ENCODE data around the gene THRB. TPM values are rescaled to one million over a fixed set of nuclear protein-coding genes. Genes with fewer than 3 reads are reported as not detected.

THRB gene
- total RNA-seq, 1 experiment from 2014 or later, result 13.5 TPM

DNA sequence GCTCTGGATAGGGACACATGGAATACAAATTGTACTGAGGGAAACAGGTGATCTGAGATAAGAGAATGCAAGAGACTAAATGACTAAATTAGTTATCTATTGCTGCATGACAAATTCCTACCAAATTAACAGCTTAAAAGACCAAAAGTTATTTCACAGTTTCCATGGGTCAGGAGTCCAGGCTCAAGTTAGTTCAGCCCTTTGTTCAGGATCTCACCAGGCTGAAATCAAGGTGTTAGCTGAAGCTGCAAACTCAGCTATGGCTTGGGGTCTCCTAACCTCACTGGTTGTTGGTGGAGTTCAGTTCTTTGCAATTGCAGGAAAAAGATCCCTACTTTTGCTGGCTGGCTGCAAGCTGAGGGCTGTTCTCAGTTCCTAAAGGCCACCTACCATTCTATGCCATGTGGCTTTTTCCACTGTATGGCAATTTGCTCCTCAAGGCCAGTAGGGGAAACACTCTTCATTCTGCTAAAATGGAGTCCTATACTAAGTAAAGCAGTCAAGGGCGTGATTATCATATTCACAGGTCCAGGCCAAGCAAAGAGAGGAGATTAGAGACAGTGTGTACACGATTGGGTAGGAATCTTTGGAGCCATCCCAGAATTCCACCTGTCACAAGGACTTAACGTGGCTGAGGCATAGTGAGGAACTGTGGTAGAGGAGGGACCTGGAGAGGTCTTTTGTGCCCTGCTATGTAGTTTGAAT, 53.7 kb downstream of the THRB start:
- intact Hi-C loops (cut with micrococcal nuclease; ENCODE audit: unreplicated experiment), result no loop called here
- Mint-ChIP-seq H3K4me3 (ENCODE audit: low read depth, unreplicated experiment) (no peak overlapping the region), H3K36me3 (ENCODE audit: insufficient read depth, unreplicated experiment) (no peaks in the 10 kb centered on the region), H3K27ac (ENCODE audit: unreplicated experiment) (no peak overlapping the region), H3K4me1 (ENCODE audit: low read depth, unreplicated experiment) (peaks cover 20% of the 10 kb centered on the region), H3K27me3 (ENCODE audit: unreplicated experiment) (no peaks in the 10 kb centered on the region), H3K9me3 (ENCODE audit: low read depth, unreplicated experiment) (no peaks in the 10 kb centered on the region)
- CTCF ChIA-PET, result no interaction called here
- BruUV-seq (replicated peaks), result no TSS peak
- no peak for DNase-seq
- TF ChIP-seq, protein P1, sequence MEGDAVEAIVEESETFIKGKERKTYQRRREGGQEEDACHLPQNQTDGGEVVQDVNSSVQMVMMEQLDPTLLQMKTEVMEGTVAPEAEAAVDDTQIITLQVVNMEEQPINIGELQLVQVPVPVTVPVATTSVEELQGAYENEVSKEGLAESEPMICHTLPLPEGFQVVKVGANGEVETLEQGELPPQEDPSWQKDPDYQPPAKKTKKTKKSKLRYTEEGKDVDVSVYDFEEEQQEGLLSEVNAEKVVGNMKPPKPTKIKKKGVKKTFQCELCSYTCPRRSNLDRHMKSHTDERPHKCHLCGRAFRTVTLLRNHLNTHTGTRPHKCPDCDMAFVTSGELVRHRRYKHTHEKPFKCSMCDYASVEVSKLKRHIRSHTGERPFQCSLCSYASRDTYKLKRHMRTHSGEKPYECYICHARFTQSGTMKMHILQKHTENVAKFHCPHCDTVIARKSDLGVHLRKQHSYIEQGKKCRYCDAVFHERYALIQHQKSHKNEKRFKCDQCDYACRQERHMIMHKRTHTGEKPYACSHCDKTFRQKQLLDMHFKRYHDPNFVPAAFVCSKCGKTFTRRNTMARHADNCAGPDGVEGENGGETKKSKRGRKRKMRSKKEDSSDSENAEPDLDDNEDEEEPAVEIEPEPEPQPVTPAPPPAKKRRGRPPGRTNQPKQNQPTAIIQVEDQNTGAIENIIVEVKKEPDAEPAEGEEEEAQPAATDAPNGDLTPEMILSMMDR (IDR thresholded peaks at IDR 0.05; ENCODE audit: unreplicated experiment), result no peak

GRCh38 chr3:24439021-24439420, 55.6 kb downstream of the THRB start:
- H3K4me3 Mint-ChIP-seq (ENCODE audit: low read depth, unreplicated experiment), result no peak overlapping the region
- intact Hi-C loops (cut with micrococcal nuclease; ENCODE audit: unreplicated experiment), result no loop called here
- H3K4me1 Mint-ChIP-seq (ENCODE audit: low read depth, unreplicated experiment), result peaks cover 32% of the 10 kb centered on the region
- no peaks in the 10 kb centered on the region for H3K36me3 Mint-ChIP-seq (ENCODE audit: insufficient read depth, unreplicated experiment)
- no peaks in the 10 kb centered on the region for H3K27me3 Mint-ChIP-seq (ENCODE audit: unreplicated experiment)
- CTCF ChIA-PET, result no interaction called here
- TF ChIP-seq, protein P1 (IDR thresholded peaks at IDR 0.05; ENCODE audit: unreplicated experiment), result no peak
- H3K9me3 Mint-ChIP-seq (ENCODE audit: low read depth, unreplicated experiment), result no peaks in the 10 kb centered on the region
- DNase-seq, result no peak
- no peak overlapping the region for H3K27ac Mint-ChIP-seq (ENCODE audit: unreplicated experiment)
- no TSS peak for BruUV-seq (replicated peaks)

DNA sequence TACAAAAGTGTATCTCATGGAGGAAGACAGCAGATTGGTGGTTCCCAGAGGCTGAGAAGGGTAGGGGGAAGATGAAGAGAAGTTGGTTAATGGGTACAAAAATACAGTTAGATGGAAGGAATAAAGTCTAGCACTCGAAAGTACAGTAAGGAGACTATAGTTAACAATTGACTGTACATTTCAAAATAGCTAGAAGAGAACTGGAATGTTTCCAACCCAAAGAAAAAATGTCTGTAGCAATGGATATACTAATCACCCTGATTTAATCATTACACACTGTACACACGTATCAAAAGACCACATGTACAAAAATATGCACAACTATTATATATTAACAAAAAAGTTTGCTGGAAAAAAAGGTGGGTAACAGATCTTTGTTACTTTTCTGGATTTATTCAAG, 57.3 kb downstream of the THRB start:
- H3K36me3 Mint-ChIP-seq (ENCODE audit: insufficient read depth, unreplicated experiment), result no peaks in the 10 kb centered on the region
- H3K9me3 Mint-ChIP-seq (ENCODE audit: low read depth, unreplicated experiment), result no peaks in the 10 kb centered on the region
- TF ChIP-seq, protein P1 (IDR thresholded peaks at IDR 0.05; ENCODE audit: unreplicated experiment), result no peak
- CTCF ChIA-PET, result no interaction called here
- no peak overlapping the region for H3K27ac Mint-ChIP-seq (ENCODE audit: unreplicated experiment)
- H3K4me1 Mint-ChIP-seq (ENCODE audit: low read depth, unreplicated experiment), result peaks cover 32% of the 10 kb centered on the region
- H3K27me3 Mint-ChIP-seq (ENCODE audit: unreplicated experiment), result no peaks in the 10 kb centered on the region
- BruUV-seq (replicated peaks), result no TSS peak
- intact Hi-C loops (cut with micrococcal nuclease; ENCODE audit: unreplicated experiment), result no loop called here
- H3K4me3 Mint-ChIP-seq (ENCODE audit: low read depth, unreplicated experiment), result no peak overlapping the region
- no peak for DNase-seq

GRCh38 chr3:24435584-24435983, 59.1 kb downstream of the THRB start:
- no peak for DNase-seq
- H3K4me3 Mint-ChIP-seq (ENCODE audit: low read depth, unreplicated experiment), result no peak overlapping the region
- TF ChIP-seq, protein P1 (IDR thresholded peaks at IDR 0.05; ENCODE audit: unreplicated experiment), result no peak
- H3K9me3 Mint-ChIP-seq (ENCODE audit: low read depth, unreplicated experiment), result peaks cover under 1% of the 10 kb centered on the region
- CTCF ChIA-PET, result no interaction called here
- BruUV-seq (replicated peaks), result no TSS peak
- H3K36me3 Mint-ChIP-seq (ENCODE audit: insufficient read depth, unreplicated experiment), result no peaks in the 10 kb centered on the region
- intact Hi-C loops (cut with micrococcal nuclease; ENCODE audit: unreplicated experiment), result no loop called here
- H3K27me3 Mint-ChIP-seq (ENCODE audit: unreplicated experiment), result no peaks in the 10 kb centered on the region
- no peak overlapping the region for H3K27ac Mint-ChIP-seq (ENCODE audit: unreplicated experiment)
- H3K4me1 Mint-ChIP-seq (ENCODE audit: low read depth, unreplicated experiment), result peaks cover 32% of the 10 kb centered on the region

All from Calu3 (cell line).